HG02759 (cell line): ENCODE results near the gene SACS.
"Not testable (repeated sequence)": the region's sequence is repeated elsewhere in the genome, so short reads cannot be mapped to it uniquely, and the experiment has no call there.

ENCODE experiments used
- ATAC-seq: cut with Tn5 transposase; IDR thresholded peaks from one replicate; pipeline ENCODE4 v1.9.1; 2021; ENCODE audit warnings: mild to moderate bottlenecking, moderate library complexity; ENCODE audit not compliant: unreplicated experiment

SACS gene

DNA sequence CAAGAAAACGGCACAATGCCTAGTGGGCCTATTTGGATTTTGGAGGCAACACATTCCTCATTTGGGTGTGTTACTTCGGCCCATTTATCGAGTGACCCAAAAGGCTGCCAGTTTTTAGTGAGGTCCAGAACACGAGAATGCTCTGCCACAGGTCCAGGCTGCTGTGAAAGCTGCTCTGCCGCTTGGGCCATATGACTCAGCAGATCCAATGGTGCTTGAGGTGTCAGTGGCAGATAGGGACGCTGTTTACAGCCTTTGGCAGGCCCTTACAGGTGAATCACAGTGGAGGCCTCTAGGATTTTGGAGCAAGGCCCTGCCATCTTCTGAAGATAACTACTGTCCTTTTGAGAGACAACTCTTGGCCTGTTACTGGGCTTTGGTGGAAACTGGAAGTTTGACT lies 118.7 kb downstream of the SACS start:
- ATAC-seq: not testable (repeated sequence)

DNA sequence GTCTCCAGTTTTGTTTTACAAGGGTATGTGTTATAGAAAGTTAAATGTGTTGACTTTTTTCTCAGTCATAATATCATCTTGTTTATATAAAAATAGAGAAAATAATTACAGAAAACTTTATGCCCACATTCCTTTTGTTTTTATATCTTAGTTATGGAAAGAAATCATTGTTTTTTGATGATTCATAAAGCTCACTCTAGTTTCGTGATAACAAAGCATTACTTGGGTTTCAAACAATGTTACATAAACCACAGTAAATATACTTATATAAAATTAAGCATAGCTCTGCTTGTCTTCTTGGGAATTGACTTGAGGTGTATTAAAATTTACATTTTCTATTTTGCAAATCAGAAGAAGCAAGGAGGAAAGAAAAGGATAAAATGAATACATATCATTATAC lies 140.9 kb downstream of the SACS start:
- ATAC-seq: no peak

DNA sequence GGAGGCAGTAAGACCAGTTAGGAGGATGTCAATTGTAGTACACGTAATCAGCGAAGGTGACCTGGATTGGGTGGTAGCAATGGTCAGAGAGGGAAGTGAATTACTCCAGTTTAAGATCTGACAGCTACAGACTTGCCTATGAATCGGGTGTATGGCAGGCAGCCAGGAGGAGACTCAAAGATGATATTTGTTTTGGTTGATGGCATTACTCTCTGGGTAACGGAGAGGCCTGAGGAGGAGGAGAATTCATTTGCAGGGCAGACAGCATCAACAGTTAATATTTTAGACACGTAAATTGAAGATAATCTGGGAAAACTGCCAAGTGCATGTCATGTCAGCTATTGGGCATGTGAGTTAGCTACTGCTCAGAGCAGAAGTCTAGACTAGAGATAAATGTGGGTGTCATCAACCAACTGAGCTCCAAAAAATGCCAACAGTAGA lies 143.6 kb downstream of the SACS start:
- ATAC-seq: no peak

DNA sequence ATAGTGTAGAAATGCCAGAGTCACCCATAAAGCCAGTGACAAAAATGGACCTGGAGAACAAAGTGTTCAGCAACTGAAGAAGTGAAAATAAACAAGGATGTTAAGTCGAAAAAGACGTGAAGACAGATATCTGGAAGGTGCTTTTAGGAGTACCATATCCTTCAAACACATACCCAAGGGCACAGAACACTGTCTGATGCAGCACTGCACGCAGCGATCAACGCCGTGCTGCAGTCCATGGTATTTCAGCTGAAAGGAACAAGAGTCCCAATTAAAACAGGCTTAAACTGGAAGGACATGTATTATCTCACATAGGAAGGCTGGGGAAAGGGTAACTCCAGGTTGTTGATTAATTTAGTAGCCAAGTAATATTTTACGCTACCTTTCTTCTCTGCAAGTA lies 144.5 kb downstream of the SACS start:
- ATAC-seq: no peak

DNA sequence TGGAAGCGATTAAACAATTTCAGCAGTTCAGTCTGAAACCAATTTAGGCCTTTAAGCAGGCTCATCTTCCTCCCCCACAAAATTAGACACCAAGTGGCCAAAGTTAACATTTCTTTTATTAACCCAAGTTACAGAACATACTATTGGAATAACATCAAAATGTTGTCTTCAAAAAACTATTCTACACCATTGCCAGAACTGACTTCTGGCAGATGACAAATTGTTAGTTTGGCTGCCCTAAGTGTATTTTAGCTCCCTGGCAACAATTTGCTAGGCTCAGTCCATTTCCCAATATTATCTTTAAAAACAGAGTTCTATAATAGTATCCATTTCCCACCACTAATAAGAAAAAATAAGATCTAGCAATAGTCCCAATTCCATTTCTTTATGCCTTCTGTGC lies 144.9 kb downstream of the SACS start:
- ATAC-seq: no peak

DNA sequence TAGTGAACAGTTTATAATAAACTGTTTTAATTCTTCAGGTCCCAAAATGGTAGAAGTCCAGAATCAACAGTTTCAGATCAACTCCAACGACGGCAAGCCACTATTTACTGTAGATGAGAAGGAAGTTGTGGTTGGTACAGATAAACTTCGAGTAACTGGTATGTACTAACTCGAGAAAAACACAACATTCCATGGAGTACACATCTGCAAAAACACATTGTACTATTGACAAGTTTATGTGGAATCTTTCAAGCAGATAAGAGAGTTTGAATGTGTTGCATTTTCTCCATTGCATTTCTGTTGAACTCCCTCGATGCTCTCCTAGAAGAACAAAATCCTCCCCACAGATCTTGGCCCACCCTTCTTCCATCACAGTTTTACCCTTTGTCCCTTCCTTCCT lies 154.2 kb downstream of the SACS start:
- no peak for ATAC-seq
